WTC11 (cell line): ENCODE data around the gene DGKQ. TPM values are rescaled to one million over a fixed set of nuclear protein-coding genes. Genes with fewer than 3 reads are reported as not detected.

ENCODE experiments used
- AFF4 ChIP-seq: sonication (generic); formaldehyde crosslinking; IDR thresholded peaks from 2 replicates; pipeline ENCODE4 v1.8.1; 2023; ENCODE audit warnings: mild to moderate bottlenecking, missing genetic modification reagents, borderline replicate concordance
- ARID4B ChIP-seq: sonication (generic); formaldehyde crosslinking; IDR thresholded peaks from 2 replicates; pipeline ENCODE4 v1.8.0; 2023; ENCODE audit warnings: missing genetic modification reagents, mild to moderate bottlenecking, borderline replicate concordance
- ATF3 ChIP-seq: sonication (generic); formaldehyde crosslinking; conservative IDR thresholded peaks from 2 replicates; pipeline ENCODE4 v1.8.1; 2022; ENCODE audit warnings: mild to moderate bottlenecking, missing genetic modification reagents
- CBFB ChIP-seq: sonication (generic); formaldehyde crosslinking; IDR thresholded peaks from 2 replicates; pipeline ENCODE4 v1.8.1; 2022; ENCODE audit warnings: mild to moderate bottlenecking, low read depth, missing genetic modification reagents
- CREB1 ChIP-seq: sonication (generic); formaldehyde crosslinking; IDR thresholded peaks from 2 replicates; pipeline ENCODE4 v1.8.0; 2023; ENCODE audit warnings: mild to moderate bottlenecking, missing genetic modification reagents
- CREM ChIP-seq: sonication (generic); formaldehyde crosslinking; IDR thresholded peaks from 2 replicates; pipeline ENCODE4 v1.8.1; 2022; ENCODE audit warnings: mild to moderate bottlenecking, missing genetic modification reagents, moderate library complexity
- ETV6 ChIP-seq: sonication (generic); formaldehyde crosslinking; IDR thresholded peaks from 2 replicates; pipeline ENCODE4 v1.8.1; 2022; ENCODE audit warnings: mild to moderate bottlenecking, missing genetic modification reagents
- RELA ChIP-seq: sonication (generic); formaldehyde crosslinking; IDR thresholded peaks from 2 replicates; pipeline ENCODE4 v1.8.1; 2022; ENCODE audit warnings: missing genetic modification reagents, mild to moderate bottlenecking, borderline replicate concordance
- SP1 ChIP-seq: sonication (generic); formaldehyde crosslinking; conservative IDR thresholded peaks from 2 replicates; pipeline ENCODE4 v1.8.1; 2022; ENCODE audit warnings: missing genetic modification reagents
- TEAD4 ChIP-seq: sonication (generic); formaldehyde crosslinking; IDR thresholded peaks from 2 replicates; pipeline ENCODE4 v1.8.0; 2022; ENCODE audit warnings: mild to moderate bottlenecking, missing genetic modification reagents
- TP53 ChIP-seq: sonication (generic); formaldehyde crosslinking; IDR thresholded peaks from 2 replicates; pipeline ENCODE4 v1.8.1; 2023; ENCODE audit warnings: mild to moderate bottlenecking, missing genetic modification reagents
- ZNF121 ChIP-seq: sonication (generic); formaldehyde crosslinking; IDR thresholded peaks from 2 replicates; pipeline ENCODE4 v1.8.0; 2023; ENCODE audit warnings: missing genetic modification reagents
- ZNF232 ChIP-seq: sonication (generic); formaldehyde crosslinking; IDR thresholded peaks from 2 replicates; pipeline ENCODE4 v1.8.0; 2022; ENCODE audit warnings: mild to moderate bottlenecking, missing genetic modification reagents
- ZNF281 ChIP-seq: sonication (generic); formaldehyde crosslinking; IDR thresholded peaks from 2 replicates; pipeline ENCODE4 v1.8.0; 2023; ENCODE audit warnings: mild to moderate bottlenecking, missing genetic modification reagents
- ZNF317 ChIP-seq: sonication (generic); formaldehyde crosslinking; IDR thresholded peaks from 2 replicates; pipeline ENCODE4 v1.8.1; 2023; ENCODE audit warnings: low read depth, mild to moderate bottlenecking, moderate library complexity, missing genetic modification reagents, borderline replicate concordance
- ZNF396 ChIP-seq: fragments of 250-450 bp; sonication (Bioruptor Pico); IDR thresholded peaks from 2 replicates; pipeline ENCODE4 v1.8.0; 2021; ENCODE audit warnings: mild to moderate bottlenecking, moderate library complexity, borderline replicate concordance
- total RNA-seq: library from RNA; stranded (reverse); gene quantifications from 3 replicates; pipeline ENCODE4 v1.2.3, GENCODE V29; 2021
- TF ChIP-seq, protein P1 (sequence below): sonication (generic); formaldehyde crosslinking; IDR thresholded peaks from 2 replicates; pipeline ENCODE4 v1.8.0; 2023; ENCODE audit warnings: missing genetic modification reagents
- TF ChIP-seq, protein P2 (sequence below): sonication (generic); formaldehyde crosslinking; IDR thresholded peaks from 2 replicates; pipeline ENCODE4 v1.8.1; 2023; ENCODE audit warnings: mild to moderate bottlenecking, missing genetic modification reagents, moderate library complexity
- TF ChIP-seq, protein P3 (sequence below): fragments of 250-450 bp; sonication (Bioruptor Pico); IDR thresholded peaks from 2 replicates; pipeline ENCODE4 v1.9.0; 2021; ENCODE audit warnings: mild to moderate bottlenecking
- TF ChIP-seq, protein P4 (sequence below): fragments of 250-450 bp; sonication (Bioruptor Pico); IDR thresholded peaks from 2 replicates; pipeline ENCODE4 v1.9.0; 2021; ENCODE audit warnings: mild to moderate bottlenecking, borderline replicate concordance

Gene DGKQ
- total RNA-seq, 1 experiment from 2014 or later, result 19.3 TPM

- 0 out of 2 replicates have a peak, but pooled peaks have one; percentile 4 for TF ChIP-seq CBFB
- TF ChIP-seq ZNF281 (CRISPR knock-in tag), result no peak
- TF ChIP-seq AFF4 (CRISPR knock-in tag), result no peak
- peak; percentile 95 for TF ChIP-seq CREM (CRISPR knock-in tag)
- TF ChIP-seq ETV6 (CRISPR knock-in tag), result peak; percentile 53
- TF ChIP-seq TEAD4 (CRISPR knock-in tag), result no peak
- TF ChIP-seq TP53 (CRISPR knock-in tag), result peak; percentile 51; the same call in 1 of the 2 replicates
- TF ChIP-seq ARID4B, result peak; percentile 87
- TF ChIP-seq ZNF121 (CRISPR knock-in tag), result no peak
- TF ChIP-seq, protein P1, sequence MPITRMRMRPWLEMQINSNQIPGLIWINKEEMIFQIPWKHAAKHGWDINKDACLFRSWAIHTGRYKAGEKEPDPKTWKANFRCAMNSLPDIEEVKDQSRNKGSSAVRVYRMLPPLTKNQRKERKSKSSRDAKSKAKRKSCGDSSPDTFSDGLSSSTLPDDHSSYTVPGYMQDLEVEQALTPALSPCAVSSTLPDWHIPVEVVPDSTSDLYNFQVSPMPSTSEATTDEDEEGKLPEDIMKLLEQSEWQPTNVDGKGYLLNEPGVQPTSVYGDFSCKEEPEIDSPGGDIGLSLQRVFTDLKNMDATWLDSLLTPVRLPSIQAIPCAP (CRISPR knock-in tag), result 0 out of 2 replicates have a peak, but pooled peaks have one; percentile 56
- TF ChIP-seq ATF3 (CRISPR knock-in tag), result no peak
- no peak for TF ChIP-seq ZNF396
- TF ChIP-seq CREB1 (CRISPR knock-in tag), result peak; percentile 44; the same call in 1 of the 2 replicates
- TF ChIP-seq, protein P2, sequence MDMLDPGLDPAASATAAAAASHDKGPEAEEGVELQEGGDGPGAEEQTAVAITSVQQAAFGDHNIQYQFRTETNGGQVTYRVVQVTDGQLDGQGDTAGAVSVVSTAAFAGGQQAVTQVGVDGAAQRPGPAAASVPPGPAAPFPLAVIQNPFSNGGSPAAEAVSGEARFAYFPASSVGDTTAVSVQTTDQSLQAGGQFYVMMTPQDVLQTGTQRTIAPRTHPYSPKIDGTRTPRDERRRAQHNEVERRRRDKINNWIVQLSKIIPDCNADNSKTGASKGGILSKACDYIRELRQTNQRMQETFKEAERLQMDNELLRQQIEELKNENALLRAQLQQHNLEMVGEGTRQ (CRISPR knock-in tag), result peak; percentile 50; the same call in 1 of the 2 replicates
- peak; percentile 41; the same call in 1 of the 2 replicates for TF ChIP-seq ZNF232 (CRISPR knock-in tag)
- TF ChIP-seq SP1, result peak; percentile 83
- TF ChIP-seq ZNF317 (CRISPR knock-in tag), result no peak
- TF ChIP-seq RELA (CRISPR knock-in tag), result peak; percentile 85; the same call in 1 of the 2 replicates
- TF ChIP-seq, protein P3, sequence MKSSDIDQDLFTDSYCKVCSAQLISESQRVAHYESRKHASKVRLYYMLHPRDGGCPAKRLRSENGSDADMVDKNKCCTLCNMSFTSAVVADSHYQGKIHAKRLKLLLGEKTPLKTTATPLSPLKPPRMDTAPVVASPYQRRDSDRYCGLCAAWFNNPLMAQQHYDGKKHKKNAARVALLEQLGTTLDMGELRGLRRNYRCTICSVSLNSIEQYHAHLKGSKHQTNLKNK (CRISPR knock-in tag), result no peak
- TF ChIP-seq, protein P4, sequence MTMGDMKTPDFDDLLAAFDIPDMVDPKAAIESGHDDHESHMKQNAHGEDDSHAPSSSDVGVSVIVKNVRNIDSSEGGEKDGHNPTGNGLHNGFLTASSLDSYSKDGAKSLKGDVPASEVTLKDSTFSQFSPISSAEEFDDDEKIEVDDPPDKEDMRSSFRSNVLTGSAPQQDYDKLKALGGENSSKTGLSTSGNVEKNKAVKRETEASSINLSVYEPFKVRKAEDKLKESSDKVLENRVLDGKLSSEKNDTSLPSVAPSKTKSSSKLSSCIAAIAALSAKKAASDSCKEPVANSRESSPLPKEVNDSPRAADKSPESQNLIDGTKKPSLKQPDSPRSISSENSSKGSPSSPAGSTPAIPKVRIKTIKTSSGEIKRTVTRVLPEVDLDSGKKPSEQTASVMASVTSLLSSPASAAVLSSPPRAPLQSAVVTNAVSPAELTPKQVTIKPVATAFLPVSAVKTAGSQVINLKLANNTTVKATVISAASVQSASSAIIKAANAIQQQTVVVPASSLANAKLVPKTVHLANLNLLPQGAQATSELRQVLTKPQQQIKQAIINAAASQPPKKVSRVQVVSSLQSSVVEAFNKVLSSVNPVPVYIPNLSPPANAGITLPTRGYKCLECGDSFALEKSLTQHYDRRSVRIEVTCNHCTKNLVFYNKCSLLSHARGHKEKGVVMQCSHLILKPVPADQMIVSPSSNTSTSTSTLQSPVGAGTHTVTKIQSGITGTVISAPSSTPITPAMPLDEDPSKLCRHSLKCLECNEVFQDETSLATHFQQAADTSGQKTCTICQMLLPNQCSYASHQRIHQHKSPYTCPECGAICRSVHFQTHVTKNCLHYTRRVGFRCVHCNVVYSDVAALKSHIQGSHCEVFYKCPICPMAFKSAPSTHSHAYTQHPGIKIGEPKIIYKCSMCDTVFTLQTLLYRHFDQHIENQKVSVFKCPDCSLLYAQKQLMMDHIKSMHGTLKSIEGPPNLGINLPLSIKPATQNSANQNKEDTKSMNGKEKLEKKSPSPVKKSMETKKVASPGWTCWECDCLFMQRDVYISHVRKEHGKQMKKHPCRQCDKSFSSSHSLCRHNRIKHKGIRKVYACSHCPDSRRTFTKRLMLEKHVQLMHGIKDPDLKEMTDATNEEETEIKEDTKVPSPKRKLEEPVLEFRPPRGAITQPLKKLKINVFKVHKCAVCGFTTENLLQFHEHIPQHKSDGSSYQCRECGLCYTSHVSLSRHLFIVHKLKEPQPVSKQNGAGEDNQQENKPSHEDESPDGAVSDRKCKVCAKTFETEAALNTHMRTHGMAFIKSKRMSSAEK, result no peak
These were observed 41.2 kb downstream of the DGKQ start, which contains the start of the genes GAK and TMEM175 (continued) for GRCh38 chr4:931960-932712.
